Naive thymus-derived CD4-positive, alpha-beta T cell (primary cell): Measurements from ENCODE around the gene PAGE2B. TPM values are rescaled to one million over a fixed set of nuclear protein-coding genes. Genes with fewer than 3 reads are reported as not detected.
"Not testable (repeated sequence)": the region's sequence is repeated elsewhere in the genome, so short reads cannot be mapped to it uniquely, and the experiment has no call there.

Experiments
- ATAC-seq: fragments of 150-1000 bp; cut with Tn5 transposase; 2 replicates; pipeline ENCODE4 v1.10.0; 2021; ENCODE audit warnings: mild to moderate bottlenecking, moderate library complexity
- CTCF ChIA-PET: fragments of 350-600 bp; sonication (Branson Sonifier 250); formaldehyde crosslinking; loops from one replicate; lab custom pipeline; 2021; ENCODE audit warnings: antibody characterized with exemption; lab: Charles Lee
- POLR2A ChIA-PET: fragments of 350-600 bp; sonication (Branson Sonifier 250); formaldehyde crosslinking; loops from one replicate; lab custom pipeline; 2021; ENCODE audit warnings: antibody characterized with exemption, inconsistent platforms; lab: Charles Lee
- DNase-seq, 9 donors: peaks; one replicate each; pipeline versions ENCODE4 v3.0.0 to v3.0.0-alpha.2; 2020 to 2022; ENCODE audit warnings: mixed read lengths in 1 of 9
- H3K27ac ChIP-seq: one replicate; pipeline ENCODE4 v1.7.0; 2013; ENCODE audit warnings: mild to moderate bottlenecking, low read depth, low read length, moderate library complexity
- H3K27me3 ChIP-seq, 2 donors: one replicate each; pipeline ENCODE4 v1.7.0; 2013; ENCODE audit warnings: low read length in 2 of 2, mild to moderate bottlenecking in 2 of 2, moderate library complexity in 2 of 2; ENCODE audit not compliant: control insufficient read depth in 2 of 2, insufficient read depth in 2 of 2
- H3K36me3 ChIP-seq, 3 experiments: 1 replicate in 2 of 3; 2 replicates in 1 of 3; pipeline ENCODE4 v1.7.0; 2013; ENCODE audit warnings: low read length in 3 of 3, mild to moderate bottlenecking in 3 of 3, moderate library complexity in 1 of 3; ENCODE audit not compliant: insufficient read depth in 3 of 3, control insufficient read depth in 2 of 3
- H3K4me1 ChIP-seq, 2 donors: one replicate each; pipeline ENCODE4 v1.7.0; 2013; ENCODE audit warnings: low read length in 2 of 2, mild to moderate bottlenecking in 2 of 2, moderate library complexity in 1 of 2; ENCODE audit not compliant: control insufficient read depth in 2 of 2, insufficient read depth in 2 of 2
- H3K4me3 ChIP-seq: 2 replicates; pipeline ENCODE4 v1.7.0; 2013; ENCODE audit warnings: mild to moderate bottlenecking, low read length
- H3K9me3 ChIP-seq, 3 experiments: 1 replicate in 2 of 3; 2 replicates in 1 of 3; pipeline ENCODE4 v1.7.0; 2013; ENCODE audit warnings: low read length in 3 of 3; ENCODE audit not compliant: control insufficient read depth in 2 of 3
- H3K27ac Mint-ChIP-seq, 9 donors: one replicate each; pipeline ENCODE4 v1.8.0; 2020 to 2022; ENCODE audit warnings: mixed read lengths in 9 of 9, mild to moderate bottlenecking in 8 of 9, moderate library complexity in 5 of 9, inconsistent platforms in 2 of 9
- H3K27me3 Mint-ChIP-seq, 5 donors: one replicate each; pipeline ENCODE4 v1.8.0; 2021 to 2022; ENCODE audit warnings: mixed read lengths in 5 of 5, mild to moderate bottlenecking in 1 of 5
- H3K36me3 Mint-ChIP-seq, 5 donors: one replicate each; pipeline ENCODE4 v1.8.0; 2020 to 2022; ENCODE audit warnings: mixed read lengths in 5 of 5, mild to moderate bottlenecking in 3 of 5, inconsistent platforms in 1 of 5
- H3K4me1 Mint-ChIP-seq, 7 donors: one replicate each; pipeline ENCODE4 v1.8.0; 2020 to 2022; ENCODE audit warnings: mixed read lengths in 7 of 7, mild to moderate bottlenecking in 3 of 7, inconsistent platforms in 1 of 7
- H3K4me3 Mint-ChIP-seq, 10 donors: one replicate each; pipeline ENCODE4 v1.8.0; 2020 to 2022; ENCODE audit warnings: mild to moderate bottlenecking in 10 of 10, mixed read lengths in 10 of 10, moderate library complexity in 6 of 10, inconsistent platforms in 2 of 10
- H3K9me3 Mint-ChIP-seq, 11 donors: one replicate each; pipeline ENCODE4 v1.8.0; 2020 to 2022; ENCODE audit warnings: mixed read lengths in 11 of 11, mild to moderate bottlenecking in 4 of 11, inconsistent platforms in 1 of 11, moderate library complexity in 1 of 11
- intact Hi-C, 2 donors: fragments of 100-400 bp; cut with micrococcal nuclease; formaldehyde crosslinking; loops; one replicate each; pipeline ENCODE4 v1.15.1; 2023
- polyA plus RNA-seq, 2 donors: library from polyadenylated mRNA; unstranded; fragments of 300-500 nt; fragmentation: Illumina TruSeq; gene quantifications; one replicate each; pipeline ENCODE4 v1.2.3, GENCODE V29; 2021
- total RNA-seq, 6 experiments: library from RNA in 5 of 6; stranded (reverse) in 5 of 6; gene quantifications; 1 replicate in 5 of 6; 2 replicates in 1 of 6; pipeline ENCODE4 v1.2.3 and lab custom pipeline; 2021 to 2026

PAGE2B gene
- total and polyA plus RNA-seq, 7 experiments from 2014 or later = 0.91 to 1.2 TPM; not detected in 5

DNA sequence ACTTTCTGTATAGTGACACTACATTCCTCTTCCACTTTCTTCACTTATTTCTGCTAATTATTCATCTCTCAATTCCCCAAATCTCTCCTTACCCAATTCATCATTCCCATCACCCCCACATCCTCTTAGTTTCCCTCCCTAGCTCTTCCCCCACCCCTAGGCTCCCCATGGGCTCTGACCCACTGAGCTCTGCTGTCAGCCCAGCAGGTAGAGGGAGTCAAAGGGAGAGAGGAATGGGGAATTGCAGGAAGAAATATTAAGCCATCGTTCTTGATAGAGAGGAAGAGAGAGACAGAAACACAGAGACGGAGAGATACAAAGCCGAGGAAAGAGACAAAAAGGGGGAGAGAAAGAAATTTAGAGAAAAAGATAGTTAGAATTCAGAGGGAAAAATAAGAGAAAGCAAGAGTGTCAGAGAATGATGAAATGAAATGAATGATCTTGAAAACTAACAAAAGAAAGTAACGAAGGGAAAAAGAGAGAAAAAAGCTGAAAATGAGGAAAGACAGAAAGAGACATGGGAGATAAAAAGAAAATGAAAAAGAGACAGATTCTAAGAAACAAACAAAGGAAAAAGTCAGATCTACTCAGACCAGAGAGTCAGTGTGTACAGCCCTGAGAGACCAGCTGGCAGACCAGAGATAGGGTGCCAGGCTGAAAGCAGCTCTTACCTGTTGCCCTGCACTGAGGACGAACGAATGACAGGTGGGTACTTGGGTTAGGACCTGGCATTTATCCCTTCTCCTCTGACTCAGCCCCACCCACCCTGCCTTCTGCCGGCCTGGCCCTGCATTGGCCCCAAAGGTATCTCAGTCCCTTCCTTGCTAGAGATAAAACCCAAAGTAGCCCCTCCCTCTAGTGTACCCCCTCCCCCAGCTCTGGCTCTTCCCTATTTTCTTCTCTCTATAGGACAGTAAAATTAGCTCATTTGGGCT is 44.3 kb upstream of the PAGE2B start, which contains the start of gene ALAS2:
Gene ALAS2, minus strand, starts transcription at position 707 of the 935 bp plus-strand sequence. CDS start 4,977 bp downstream, outside the sequence.
- Mint-ChIP-seq H3K4me1 (peaks cover 0 to 13% (median 7%) of the 10 kb centered on the region in 7 donors), H3K36me3 (no peaks in the 10 kb centered on the region), H3K27ac (no peak within 1 kb of the TSS), H3K4me3 (no peak within 1 kb of the TSS), H3K27me3 (no peaks in the 10 kb centered on the region), H3K9me3 (no peaks in the 10 kb centered on the region)
- Histone ChIP-seq H3K27ac (no peak within 1 kb of the TSS), H3K9me3 (no peaks in the 10 kb centered on the region), H3K36me3 (no peaks in the 10 kb centered on the region), H3K4me3 (no peak within 1 kb of the TSS), H3K4me1 (no peaks in the 10 kb centered on the region), H3K27me3 (no peaks in the 10 kb centered on the region)
- intact Hi-C loops = no loop called here
- ATAC-seq (no peak), DNase-seq (no peak)
- CTCF ChIA-PET = no interaction called here
- POLR2A ChIA-PET = no interaction called here

DNA sequence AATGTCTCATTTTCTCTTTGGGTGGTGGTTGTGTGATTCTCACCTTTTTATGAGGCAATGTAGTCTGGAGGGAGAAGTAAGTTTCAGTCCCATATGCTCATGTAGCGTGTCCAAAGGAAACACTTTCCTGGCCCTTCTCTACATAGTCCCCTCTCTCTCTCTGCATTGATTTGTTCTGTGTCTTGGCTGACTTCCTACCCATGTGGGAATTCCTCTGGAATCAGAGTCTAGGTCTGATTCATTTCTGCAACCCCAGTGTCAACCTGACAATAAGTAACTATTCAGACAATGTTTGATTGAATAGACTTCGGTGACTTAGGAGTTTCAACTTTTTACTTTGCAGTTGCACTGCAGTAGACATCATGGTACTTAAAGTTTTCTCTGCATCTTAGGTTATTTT is 41.4 kb upstream of the PAGE2B start:
- ChIA-PET CTCF (no interaction called here), POLR2A (interaction anchor here (0.6 kb wide), 1 partner anchor 497 kb away, joined by 3 read pairs; no protein-coding TSS in a partner anchor)
- H3K27ac ChIP-seq = no peak overlapping the region
- H3K9me3 ChIP-seq = no peaks in the 10 kb centered on the region
- Mint-ChIP-seq H3K36me3 (no peaks in the 10 kb centered on the region), H3K4me1 (no peaks in the 10 kb centered on the region), H3K9me3 (no peaks in the 10 kb centered on the region), H3K4me3 (no peak overlapping the region), H3K27me3 (no peaks in the 10 kb centered on the region), H3K27ac (peak overlapping the region in 1 of 9 donors; percentile 42)
- no peaks in the 10 kb centered on the region for H3K36me3 ChIP-seq
- intact Hi-C loops = no loop called here
- no peak for DNase-seq
- no peak overlapping the region for H3K4me3 ChIP-seq
- H3K27me3 ChIP-seq = no peaks in the 10 kb centered on the region
- ATAC-seq = no peak
- H3K4me1 ChIP-seq = no peaks in the 10 kb centered on the region

DNA sequence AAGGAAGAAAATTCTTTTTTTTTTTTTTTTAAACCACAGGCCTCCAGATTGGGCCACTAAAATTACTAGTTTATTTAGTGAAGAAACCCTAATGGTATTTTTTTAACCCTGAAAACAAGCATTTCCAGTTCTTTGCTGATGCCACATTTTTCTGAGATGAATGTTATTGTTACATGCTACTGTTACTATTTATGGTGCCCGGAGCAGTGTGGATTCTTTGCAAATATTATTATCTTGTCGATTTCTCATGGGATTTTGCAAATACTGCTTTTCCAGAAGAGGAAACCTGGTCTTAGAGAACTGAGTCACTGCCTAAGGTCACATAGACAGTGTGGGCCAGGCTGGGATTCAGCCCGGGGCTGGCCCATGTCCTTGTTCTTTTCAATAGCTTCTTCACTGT is 35.4 kb upstream of the PAGE2B start:
- H3K4me1 Mint-ChIP-seq = no peaks in the 10 kb centered on the region
- no peak overlapping the region for H3K27ac Mint-ChIP-seq
- intact Hi-C loops = no loop called here
- peaks cover 0 to 4% (median 0%) of the 10 kb centered on the region in 5 donors for H3K36me3 Mint-ChIP-seq
- Histone ChIP-seq H3K36me3 (no peaks in the 10 kb centered on the region), H3K4me3 (no peak overlapping the region), H3K4me1 (no peaks in the 10 kb centered on the region), H3K9me3 (no peaks in the 10 kb centered on the region), H3K27me3 (no peaks in the 10 kb centered on the region), H3K27ac (no peak overlapping the region)
- no peaks in the 10 kb centered on the region for H3K27me3 Mint-ChIP-seq
- no peak for ATAC-seq
- no peaks in the 10 kb centered on the region for H3K9me3 Mint-ChIP-seq
- CTCF ChIA-PET = no interaction called here
- no peak overlapping the region for H3K4me3 Mint-ChIP-seq
- no peak for DNase-seq
- POLR2A ChIA-PET = interaction anchor here (0.7 kb wide), 1 partner anchor 25 kb away, joined by 3 read pairs; no protein-coding TSS in a partner anchor

DNA sequence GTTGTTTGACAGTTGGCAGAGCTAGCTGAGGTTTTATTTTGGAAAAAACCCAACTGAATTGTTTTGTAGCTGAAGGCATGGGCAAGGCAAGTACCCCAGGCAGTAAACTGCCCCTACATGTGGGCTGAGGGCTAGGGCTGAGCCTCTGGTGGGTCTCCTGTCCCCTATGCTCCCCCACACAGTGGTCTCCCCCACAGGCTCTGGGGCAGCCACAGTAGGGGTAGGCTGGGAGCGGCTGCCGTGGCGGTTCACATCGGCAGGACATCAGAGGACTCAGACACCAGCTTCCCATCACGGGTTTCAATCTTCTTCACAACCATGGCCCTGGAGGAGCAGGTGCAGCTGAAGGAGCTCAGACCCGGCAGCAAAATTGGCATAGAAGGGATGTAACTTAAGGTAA is 33.3 kb upstream of the PAGE2B start:
- Mint-ChIP-seq H3K4me1 (peaks cover 0 to 3% (median 0%) of the 10 kb centered on the region in 7 donors), H3K9me3 (peaks cover 0 to 4% (median 0%) of the 10 kb centered on the region in 11 donors)
- no peak for ATAC-seq

DNA sequence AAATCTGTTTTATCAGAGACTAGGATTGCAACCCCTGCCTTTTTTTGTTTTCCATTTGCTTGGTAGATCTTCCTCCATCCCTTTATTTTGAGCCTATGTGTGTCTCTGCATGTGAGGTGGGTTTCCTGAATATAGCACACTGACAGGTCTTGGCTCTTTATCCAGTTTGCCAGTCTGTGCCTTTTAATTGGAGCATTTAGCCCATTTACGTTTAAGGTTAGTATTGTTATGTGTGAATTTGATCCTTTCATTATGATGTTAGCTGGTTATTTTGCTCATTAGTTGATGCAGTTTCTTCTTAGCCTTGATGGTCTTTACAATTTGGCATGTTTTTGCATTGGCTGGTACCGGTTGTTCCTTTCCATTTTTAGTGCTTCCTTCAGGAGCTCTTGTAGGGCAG is 24.2 kb upstream of the PAGE2B start:
- CTCF ChIA-PET, ATAC-seq, H3K27ac ChIP-seq, H3K36me3 Mint-ChIP-seq, H3K9me3 ChIP-seq, H3K36me3 ChIP-seq, H3K4me1 Mint-ChIP-seq, H3K9me3 Mint-ChIP-seq, DNase-seq, H3K4me3 Mint-ChIP-seq, POLR2A ChIA-PET, H3K4me3 ChIP-seq, H3K27me3 Mint-ChIP-seq, H3K27ac Mint-ChIP-seq, intact Hi-C loops, H3K4me1 ChIP-seq, H3K27me3 ChIP-seq: not testable (repeated sequence)

More for the DNA sequence above, 33.3 kb upstream of the PAGE2B start:
- Mint-ChIP-seq H3K4me3 (no peak overlapping the region), H3K27me3 (no peaks in the 10 kb centered on the region), H3K27ac (no peak overlapping the region), H3K36me3 (peaks cover 0 to 4% (median 0%) of the 10 kb centered on the region in 5 donors)
- H3K9me3 ChIP-seq = no peaks in the 10 kb centered on the region
- H3K36me3 ChIP-seq = no peaks in the 10 kb centered on the region
- H3K27ac ChIP-seq = no peak overlapping the region
- no peak for DNase-seq
- POLR2A ChIA-PET = no interaction called here
- no peaks in the 10 kb centered on the region for H3K4me1 ChIP-seq
- CTCF ChIA-PET = no interaction called here
- no peak overlapping the region for H3K4me3 ChIP-seq
- H3K27me3 ChIP-seq = no peaks in the 10 kb centered on the region
- intact Hi-C loops = no loop called here

DNA sequence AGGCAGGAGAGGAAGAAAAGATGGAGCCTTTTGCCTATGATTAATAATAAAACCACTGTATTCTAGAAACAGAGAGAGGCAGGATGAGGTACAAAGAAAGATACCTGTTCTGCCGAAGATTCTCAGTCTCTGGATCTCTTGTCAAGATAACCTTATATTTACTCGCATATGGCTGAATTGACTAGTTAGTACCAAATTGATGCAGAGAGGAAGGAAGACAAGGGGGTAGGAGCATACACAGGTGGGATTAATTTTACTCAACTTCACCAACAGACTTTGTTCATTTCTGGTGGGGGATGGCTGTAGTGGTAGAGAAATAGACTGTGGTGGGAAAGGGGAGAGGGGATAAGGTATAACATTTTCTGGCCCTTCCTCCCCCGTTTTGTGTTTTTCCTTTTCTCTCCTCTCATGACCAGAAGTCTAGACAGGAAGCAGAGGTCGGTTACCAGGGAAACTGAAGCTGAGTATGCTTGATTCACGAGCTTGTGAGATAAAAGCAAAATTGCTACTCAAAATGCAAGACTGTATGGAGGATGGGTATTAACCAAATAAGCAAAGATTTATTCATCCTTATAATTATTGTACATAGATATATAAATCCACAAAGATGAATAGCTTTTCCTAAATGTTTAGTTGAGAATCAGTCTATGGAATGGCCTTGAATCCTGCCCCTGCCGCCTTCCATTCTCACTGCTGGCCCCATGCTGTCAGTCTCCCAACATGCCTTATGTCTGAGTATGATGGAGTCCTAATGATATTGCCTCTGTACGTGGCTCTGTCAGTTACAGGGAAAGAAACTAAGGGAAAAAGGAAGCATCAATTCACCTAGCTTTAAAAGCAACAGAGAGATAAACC is 17.8 kb upstream of the PAGE2B start:
- Histone ChIP-seq H3K4me3 (peak overlapping the region; percentile 35), H3K27me3 (no peaks in the 10 kb centered on the region), H3K36me3 (no peaks in the 10 kb centered on the region), H3K9me3 (no peaks in the 10 kb centered on the region), H3K27ac (no peak overlapping the region), H3K4me1 (peaks cover 8 to 16% of the 10 kb centered on the region in 2 donors)
- CTCF ChIA-PET = interaction anchor here (1.1 to 1.3 kb wide), 3 partner anchors 54 to 165 kb away, joined by 3 to 26 read pairs (median 3); no protein-coding TSS in a partner anchor
- H3K4me1 Mint-ChIP-seq = peaks cover 8 to 29% (median 21%) of the 10 kb centered on the region in 7 donors
- peak overlapping the region; percentile 39 to 95 (median 90) for H3K27ac Mint-ChIP-seq
- ATAC-seq (peak; percentile 87), DNase-seq (peak in 7 of 9 donors; percentile 23 to 72 (median 61))
- intact Hi-C loops = loop anchor here (1.0 to 5.0 kb wide), 12 partner anchors 56 to 1015 kb away; partner anchors contain the start of genes APEX2 (in 2 of the 2), GNL3L (in 1 of the 2), MAGED2 (in 1 of the 2) and PHF8 (in 1 of the 2)
- no peaks in the 10 kb centered on the region for H3K36me3 Mint-ChIP-seq
- H3K27me3 Mint-ChIP-seq = peaks cover 0 to 2% (median 0%) of the 10 kb centered on the region in 5 donors
- peak overlapping the region; percentile 12 to 87 (median 76) for H3K4me3 Mint-ChIP-seq
- H3K9me3 Mint-ChIP-seq = peaks cover 0 to 1% (median 0%) of the 10 kb centered on the region in 11 donors
- POLR2A ChIA-PET = interaction anchor here (0.7 to 1.2 kb wide), 3 partner anchors 57 to 431 kb away, joined by 3 to 5 read pairs (median 4); partner anchors contain the start of gene APEX2
